ENCODE measurements around the gene DUT.

The DUT gene

GRCh38 chr15:48371550-48371949 is 40.3 kb downstream of the DUT start:
- no peak for DNase-seq (ENCODE audit: low read depth)

- no peak for DNase-seq (ENCODE audit: low read depth)
Observed at GRCh38 chr15:48371961-48372360, 40.7 kb downstream of the DUT start.

GRCh38 chr15:48373821-48374451 is 42.7 kb downstream of the DUT start:
- peak; percentile 61 for DNase-seq (ENCODE audit: low read depth)

GRCh38 chr15:48374472-48374871 is 43.2 kb downstream of the DUT start:
- no peak for DNase-seq (ENCODE audit: low read depth)

- DNase-seq (ENCODE audit: low read depth), result no peak
Observed at GRCh38 chr15:48375767-48376166, 44.5 kb downstream of the DUT start.

- no peak for DNase-seq (ENCODE audit: low read depth)
Observed at GRCh38 chr15:48380198-48380597, 49.0 kb downstream of the DUT start.

- DNase-seq (ENCODE audit: low read depth), result no peak
Observed at GRCh38 chr15:48381861-48382260, 50.6 kb downstream of the DUT start.

GRCh38 chr15:48383031-48383430 is 51.8 kb downstream of the DUT start:
- DNase-seq (ENCODE audit: low read depth), result no peak

- no peak for DNase-seq (ENCODE audit: low read depth)
Observed at GRCh38 chr15:48384616-48385015, 53.4 kb downstream of the DUT start.

GRCh38 chr15:48385031-48385830 is 54.0 kb downstream of the DUT start:
- DNase-seq (ENCODE audit: low read depth), result no peak

GRCh38 chr15:48388016-48388851 is 57.0 kb downstream of the DUT start:
- DNase-seq (ENCODE audit: low read depth), result no peak

- DNase-seq (ENCODE audit: low read depth), result no peak
Observed at GRCh38 chr15:48388910-48389309, 57.7 kb downstream of the DUT start.

- no peak for DNase-seq (ENCODE audit: low read depth)
Observed at GRCh38 chr15:48389691-48390143, 58.5 kb downstream of the DUT start.

- no peak for DNase-seq (ENCODE audit: low read depth)
Observed at GRCh38 chr15:48391950-48392349, 60.7 kb downstream of the DUT start.

GRCh38 chr15:48392356-48392755 is 61.1 kb downstream of the DUT start:
- no peak for DNase-seq (ENCODE audit: low read depth)

Measured in non-pigmented ciliary epithelial cell (primary cell).